NCI-H128 (cell line): Measurements from ENCODE around the gene PLA2G2D.
"Not testable (repeated sequence)": the region's sequence is repeated elsewhere in the genome, so short reads cannot be mapped to it uniquely, and the experiment has no call there.

ENCODE experiments used
- DNase-seq: peaks from one replicate; lab custom pipeline; 2025; ENCODE audit not compliant: unreplicated experiment; lab: John Stamatoyannopoulos, UW

Gene PLA2G2D

GRCh38 chr1:20143318-20143717, 24.0 kb upstream of the PLA2G2D start:
- no peak for DNase-seq

- DNase-seq: no peak
Measured at GRCh38 chr1:20142001-20142710, 22.8 kb upstream of the PLA2G2D start.

GRCh38 chr1:20141466-20141865, 22.1 kb upstream of the PLA2G2D start:
- no peak for DNase-seq

GRCh38 chr1:20141001-20141400, 21.7 kb upstream of the PLA2G2D start:
- DNase-seq: no peak

- DNase-seq: no peak
Measured at GRCh38 chr1:20139776-20140612, 20.7 kb upstream of the PLA2G2D start.

- DNase-seq: no peak
Measured at GRCh38 chr1:20138961-20139550, 19.7 kb upstream of the PLA2G2D start, which contains the start of gene PLA2G2F. TSS of gene PLA2G2F (plus strand) at chr1:20139323. CDS start at chr1:20139428, 105 bp downstream.

- no peak for DNase-seq
Measured at GRCh38 chr1:20138346-20138745, 19.0 kb upstream of the PLA2G2D start.

GRCh38 chr1:20137604-20138003, 18.3 kb upstream of the PLA2G2D start:
- DNase-seq: no peak

- no peak for DNase-seq
Measured at GRCh38 chr1:20137055-20137454, 17.7 kb upstream of the PLA2G2D start.

GRCh38 chr1:20136249-20136648, 16.9 kb upstream of the PLA2G2D start:
- no peak for DNase-seq

GRCh38 chr1:20134995-20135394, 15.7 kb upstream of the PLA2G2D start:
- DNase-seq: no peak

GRCh38 chr1:20130518-20130917, 11.2 kb upstream of the PLA2G2D start:
- DNase-seq: not testable (repeated sequence)

GRCh38 chr1:20126806-20127440, 7.6 kb upstream of the PLA2G2D start:
- no peak for DNase-seq

GRCh38 chr1:20126041-20126805, 6.9 kb upstream of the PLA2G2D start:
- DNase-seq: no peak

- DNase-seq: no peak
Measured at GRCh38 chr1:20125100-20125499, 5.8 kb upstream of the PLA2G2D start.

- DNase-seq: no peak
Measured at GRCh38 chr1:20124456-20125057, 5.2 kb upstream of the PLA2G2D start.

- DNase-seq: no peak
Measured at GRCh38 chr1:20123722-20124455, 4.6 kb upstream of the PLA2G2D start.

GRCh38 chr1:20120796-20121195, 1.5 kb upstream of the PLA2G2D start:
- DNase-seq: no peak

GRCh38 chr1:20117236-20117635, 2.1 kb downstream of the PLA2G2D start:
- DNase-seq: no peak

GRCh38 chr1:20115916-20116315, 3.4 kb downstream of the PLA2G2D start:
- DNase-seq: no peak
